DND-41 (cell line): Measurements from ENCODE around the gene STAB2.

Experiments used
- ATAC-seq: fragments of 200-7000 bp; cut with Tn5 transposase; 3 replicates; pipeline ENCODE4 v1.9.1; 2021; ENCODE audit warnings: low read depth; ENCODE audit not compliant: insufficient read depth
- DNase-seq: peaks from one replicate; pipeline ENCODE4 v3.0.0-alpha.2; 2020
- H2AFZ ChIP-seq: 2 replicates; pipeline ENCODE4 v1.6.0; 2012; ENCODE audit warnings: low read depth, low read length
- H3K27ac ChIP-seq: 2 replicates; pipeline ENCODE4 v1.5.1; 2012; ENCODE audit warnings: low read length, inconsistent platforms
- H3K27me3 ChIP-seq: fragments of 200-600 bp; sonication (generic); 2 replicates; pipeline ENCODE4 v1.6.0; 2012; ENCODE audit warnings: low read length, mild to moderate bottlenecking, inconsistent platforms; ENCODE audit not compliant: insufficient read depth, poor library complexity
- H3K36me3 ChIP-seq: 2 replicates; pipeline ENCODE4 v1.5.1; 2012; ENCODE audit warnings: low read length, inconsistent platforms; ENCODE audit not compliant: insufficient read depth
- H3K4me1 ChIP-seq: 2 replicates; pipeline ENCODE4 v1.5.1; 2012; ENCODE audit warnings: mild to moderate bottlenecking, low read length; ENCODE audit not compliant: insufficient read depth
- H3K4me2 ChIP-seq: 2 replicates; pipeline ENCODE4 v1.6.0; 2012; ENCODE audit warnings: mild to moderate bottlenecking, moderate library complexity, low read length, inconsistent platforms; ENCODE audit not compliant: insufficient read depth
- H3K4me3 ChIP-seq, 2 experiments: fragments of 200-600 bp in 1 of 2; shearing (Covaris generic) in 1 of 2; 2 replicates each; pipeline ENCODE4 v1.5.1; 2012 to 2016; ENCODE audit warnings: inconsistent platforms in 2 of 2, low read length in 2 of 2, mild to moderate bottlenecking in 2 of 2, low read depth in 1 of 2, moderate library complexity in 1 of 2
- H3K79me2 ChIP-seq: 2 replicates; pipeline ENCODE4 v1.6.0; 2012; ENCODE audit warnings: low read length, inconsistent platforms; ENCODE audit not compliant: insufficient read depth
- H3K9ac ChIP-seq: 2 replicates; pipeline ENCODE4 v1.6.0; 2012; ENCODE audit warnings: low read depth, mild to moderate bottlenecking, inconsistent platforms, low read length, moderate library complexity
- H3K9me3 ChIP-seq: 2 replicates; pipeline ENCODE4 v1.5.1; 2012; ENCODE audit warnings: low read length, moderate library complexity, mild to moderate bottlenecking, inconsistent platforms; ENCODE audit not compliant: insufficient read depth, severe bottlenecking
- H4K20me1 ChIP-seq: 2 replicates; pipeline ENCODE4 v1.6.0; 2012; ENCODE audit warnings: low read length; ENCODE audit not compliant: insufficient read depth
- EZH2 ChIP-seq: IDR thresholded peaks from 3 replicates; pipeline ENCODE4 v1.6.1; 2012; ENCODE audit warnings: borderline replicate concordance, low read depth, mild to moderate bottlenecking, moderate library complexity, low read length, inconsistent platforms; ENCODE audit not compliant: severe bottlenecking
- TF ChIP-seq, protein P1 (sequence below): IDR thresholded peaks from 2 replicates; pipeline ENCODE4 v1.5.1; 2012; ENCODE audit warnings: borderline replicate concordance, low read length, moderate library complexity, mild to moderate bottlenecking; ENCODE audit not compliant: poor library complexity, severe bottlenecking; ENCODE audit errors: extremely low read depth

Gene STAB2

DNA sequence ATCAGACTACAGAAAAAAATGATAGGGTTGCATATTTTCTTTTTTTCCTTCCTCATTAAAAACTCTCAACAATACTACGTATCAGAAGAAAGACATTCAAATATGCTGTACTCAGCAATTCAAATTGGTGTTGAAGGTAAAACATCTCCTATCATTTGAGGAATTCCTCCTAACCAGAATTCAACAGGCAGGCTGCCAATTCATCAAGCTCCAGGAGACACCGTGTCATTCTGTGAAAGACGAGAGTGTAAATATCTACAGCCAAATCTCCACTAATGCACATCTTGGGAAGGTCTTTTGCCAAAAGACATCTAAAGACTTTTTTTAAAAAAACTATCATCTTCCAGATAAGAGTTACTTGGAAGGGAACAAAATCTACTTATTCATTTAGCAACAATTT, 227.4 kb downstream of the STAB2 start:
- no peak overlapping the region for H3K27ac ChIP-seq
- H3K9ac ChIP-seq = no peak overlapping the region
- DNase-seq (no peak), ATAC-seq (no peak)
- H3K4me1 ChIP-seq = no peaks in the 10 kb centered on the region
- H3K4me2 ChIP-seq = no peak overlapping the region
- H3K36me3 ChIP-seq = no peaks in the 10 kb centered on the region
- H3K4me3 ChIP-seq = no peak overlapping the region
- no peaks in the 10 kb centered on the region for H3K9me3 ChIP-seq
- TF ChIP-seq, protein P1, sequence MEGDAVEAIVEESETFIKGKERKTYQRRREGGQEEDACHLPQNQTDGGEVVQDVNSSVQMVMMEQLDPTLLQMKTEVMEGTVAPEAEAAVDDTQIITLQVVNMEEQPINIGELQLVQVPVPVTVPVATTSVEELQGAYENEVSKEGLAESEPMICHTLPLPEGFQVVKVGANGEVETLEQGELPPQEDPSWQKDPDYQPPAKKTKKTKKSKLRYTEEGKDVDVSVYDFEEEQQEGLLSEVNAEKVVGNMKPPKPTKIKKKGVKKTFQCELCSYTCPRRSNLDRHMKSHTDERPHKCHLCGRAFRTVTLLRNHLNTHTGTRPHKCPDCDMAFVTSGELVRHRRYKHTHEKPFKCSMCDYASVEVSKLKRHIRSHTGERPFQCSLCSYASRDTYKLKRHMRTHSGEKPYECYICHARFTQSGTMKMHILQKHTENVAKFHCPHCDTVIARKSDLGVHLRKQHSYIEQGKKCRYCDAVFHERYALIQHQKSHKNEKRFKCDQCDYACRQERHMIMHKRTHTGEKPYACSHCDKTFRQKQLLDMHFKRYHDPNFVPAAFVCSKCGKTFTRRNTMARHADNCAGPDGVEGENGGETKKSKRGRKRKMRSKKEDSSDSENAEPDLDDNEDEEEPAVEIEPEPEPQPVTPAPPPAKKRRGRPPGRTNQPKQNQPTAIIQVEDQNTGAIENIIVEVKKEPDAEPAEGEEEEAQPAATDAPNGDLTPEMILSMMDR = no peak
- TF ChIP-seq EZH2 = no peak
- no peaks in the 10 kb centered on the region for H3K79me2 ChIP-seq
- H2AFZ ChIP-seq = no peak overlapping the region
- no peaks in the 10 kb centered on the region for H4K20me1 ChIP-seq
- H3K27me3 ChIP-seq = peaks cover 5% of the 10 kb centered on the region
